ENCODE measurements around the gene F8. TPM values are rescaled to one million over a fixed set of nuclear protein-coding genes. Genes with fewer than 3 reads are reported as not detected.

F8 gene
- 10 to 100 TPM; 11.8 to 63.0 (median 28.5) TPM for total RNA-seq

GRCh38 chrX:155022585-155022984 is at the start of gene F8:
Gene F8, minus strand, starts transcription at chrX:155022723. Its CDS starts 171 bp downstream, at chrX:155022552.
- Histone ChIP-seq H3K36me3 (no peaks in the 10 kb centered on the region), H3K4me3 (no peak within 1 kb of the TSS), H3K4me1 (no peaks in the 10 kb centered on the region), H3K9me3 (no peaks in the 10 kb centered on the region), H3K27me3 (no peaks in the 10 kb centered on the region), H3K27ac (peak within 1 kb of the TSS in 1 of 2 donors; percentile 1)
- DNase-seq = no peak
- intact Hi-C loops (cut with DNase I; ENCODE audit: low total_unique reads) = no loop called here
- TF ChIP-seq CTCF (IDR thresholded peaks at IDR 0.05) = no peak
- TF ChIP-seq POLR2A (IDR thresholded peaks at IDR 0.05) = no peak

DNA sequence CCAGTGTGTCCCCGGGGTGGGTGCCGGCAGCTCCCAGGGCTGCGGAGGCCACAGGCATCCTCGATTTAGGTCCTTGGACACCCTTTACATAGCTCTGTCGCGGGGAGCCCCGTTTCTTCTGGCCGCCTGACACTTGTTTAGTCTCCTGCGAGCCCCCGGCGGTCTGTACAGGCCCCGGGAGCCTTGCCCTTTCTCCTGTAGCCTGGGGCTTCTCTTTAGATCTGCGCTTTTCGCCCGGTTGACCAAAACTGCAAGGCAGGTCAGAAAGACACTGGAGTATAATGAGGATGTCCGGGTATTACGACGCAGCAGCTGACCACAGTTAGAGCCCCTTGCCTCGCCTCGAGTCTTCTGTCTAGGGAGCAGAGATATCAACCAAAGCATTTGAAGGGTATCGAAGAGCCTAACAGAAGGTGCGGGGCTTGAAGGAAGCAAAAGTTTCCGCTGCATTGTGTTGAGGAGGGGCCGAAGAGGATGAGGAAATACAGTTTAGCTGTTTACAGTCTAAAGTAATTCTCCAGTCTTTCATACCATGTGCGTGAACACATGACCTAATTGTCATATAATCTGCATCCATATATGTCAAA is 49.3 kb upstream of the F8 start:
- peak overlapping the region; percentile 70 to 86 for H3K27ac ChIP-seq
- H3K4me1 ChIP-seq = no peaks in the 10 kb centered on the region
- DNase-seq = no peak
- no peaks in the 10 kb centered on the region for H3K27me3 ChIP-seq
- TF ChIP-seq CTCF (IDR thresholded peaks at IDR 0.05) (no peak), POLR2A (IDR thresholded peaks at IDR 0.05) (no peak)
- H3K4me3 ChIP-seq = peak overlapping the region; percentile 47 to 50
- intact Hi-C loops (cut with DNase I; ENCODE audit: low total_unique reads) = no loop called here
- no peaks in the 10 kb centered on the region for H3K36me3 ChIP-seq
- no peaks in the 10 kb centered on the region for H3K9me3 ChIP-seq

DNA sequence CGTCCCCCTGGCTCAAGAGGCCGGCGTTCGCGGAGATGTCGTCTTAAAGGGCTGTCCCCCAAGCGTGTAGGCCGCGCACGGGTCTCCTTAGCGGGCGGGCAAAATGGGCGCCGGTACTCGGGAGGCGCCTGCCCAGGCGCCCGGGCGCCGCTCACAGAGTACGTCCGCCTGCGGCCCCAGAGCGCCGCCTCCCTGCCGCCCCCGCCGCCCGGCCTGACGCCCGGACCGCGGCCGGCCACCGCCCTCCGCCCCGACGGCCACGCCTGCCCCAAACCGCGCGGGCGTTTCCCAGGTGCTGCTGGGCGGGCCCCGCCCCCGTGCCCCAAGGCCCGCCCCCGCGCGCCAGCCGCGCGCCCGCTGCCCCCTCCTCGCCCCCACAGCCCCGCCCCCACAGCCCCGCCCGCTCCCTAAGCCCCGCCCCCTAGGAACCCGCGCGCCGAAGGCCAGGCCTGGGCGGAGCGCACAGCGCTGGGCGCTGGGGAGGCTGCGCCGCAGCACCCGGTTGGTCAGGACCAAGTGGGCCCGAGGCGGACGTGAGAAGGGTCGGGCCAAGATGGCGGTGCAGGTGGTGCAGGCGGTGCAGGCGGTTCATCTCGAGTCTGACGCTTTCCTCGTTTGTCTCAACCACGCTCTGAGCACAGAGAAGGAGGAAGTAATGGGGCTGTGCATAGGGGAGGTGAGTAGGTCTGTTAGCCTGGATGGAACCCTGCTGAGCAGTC is 48.6 kb upstream of the F8 start, which contains the start of the genes BRCC3, CMC4 and MTCP1:
TSS of gene BRCC3 (plus strand) at position 534 of the 719 bp plus-strand sequence. CDS start at position 554, 20 bp downstream.
TSS of gene CMC4 (minus strand) at position 162 of the 719 bp plus-strand sequence. CDS start 7,113 bp downstream, outside the sequence.
TSS of gene MTCP1 (minus strand) at position 162 of the 719 bp plus-strand sequence. CDS start 5,126 bp downstream, outside the sequence.
- H3K27ac ChIP-seq = peak within 1 kb of the TSS; percentile 79 to 92
- DNase-seq = peak; percentile 74 to 77
- peak within 1 kb of the TSS; percentile 47 to 54 for H3K4me3 ChIP-seq
- H3K36me3 ChIP-seq = no peaks in the 10 kb centered on the region
- no peaks in the 10 kb centered on the region for H3K27me3 ChIP-seq
- intact Hi-C loops (cut with DNase I; ENCODE audit: low total_unique reads) = no loop called here
- H3K4me1 ChIP-seq = no peaks in the 10 kb centered on the region
- TF ChIP-seq POLR2A (IDR thresholded peaks at IDR 0.05) (peak; percentile 37 to 69), CTCF (IDR thresholded peaks at IDR 0.05) (no peak)
- H3K9me3 ChIP-seq = no peaks in the 10 kb centered on the region

- no peak for TF ChIP-seq CTCF (IDR thresholded peaks at IDR 0.05)
- no peak for DNase-seq
- intact Hi-C loops (cut with DNase I; ENCODE audit: low total_unique reads) = no loop called here
Observed at GRCh38 chrX:155070663-155070974, 48.1 kb upstream of the F8 start.

GRCh38 chrX:155070038-155070437 is 47.5 kb upstream of the F8 start:
- Histone ChIP-seq H3K9me3 (no peaks in the 10 kb centered on the region), H3K27ac (peak overlapping the region; percentile 79 to 92), H3K27me3 (no peaks in the 10 kb centered on the region), H3K4me3 (peak overlapping the region; percentile 44 to 54), H3K4me1 (no peaks in the 10 kb centered on the region), H3K36me3 (no peaks in the 10 kb centered on the region)
- intact Hi-C loops (cut with DNase I; ENCODE audit: low total_unique reads) = no loop called here
- TF ChIP-seq CTCF (IDR thresholded peaks at IDR 0.05) (no peak), POLR2A (IDR thresholded peaks at IDR 0.05) (no peak)
- DNase-seq = no peak

More at GRCh38 chrX:155070663-155070974, 48.1 kb upstream of the F8 start:
- no peaks in the 10 kb centered on the region for H3K36me3 ChIP-seq
- no peaks in the 10 kb centered on the region for H3K27me3 ChIP-seq
- peak overlapping the region; percentile 44 to 54 for H3K4me3 ChIP-seq
- H3K9me3 ChIP-seq = no peaks in the 10 kb centered on the region
- no peaks in the 10 kb centered on the region for H3K4me1 ChIP-seq
- peak overlapping the region; percentile 79 to 92 for H3K27ac ChIP-seq
